HepG2 (cell line): Measurements from ENCODE around the gene ZNF627. TPM values are rescaled to one million over a fixed set of nuclear protein-coding genes. Genes with fewer than 3 reads are reported as not detected.

Experiments used
- ATF3 ChIP-seq: sonication (generic); formaldehyde crosslinking; IDR thresholded peaks from 2 replicates; pipeline ENCODE4 v1.4.0; 2020; ENCODE audit warnings: missing genetic modification reagents
- ERF ChIP-seq: IDR thresholded peaks from 2 replicates; pipeline ENCODE4 v1.6.1; 2018; ENCODE audit warnings: missing biosample characterization, missing genetic modification reagents
- FIP1L1 ChIP-seq: fragments of 200-400 bp; formaldehyde crosslinking; IDR thresholded peaks from 2 replicates; pipeline ENCODE4 v1.6.1; 2018; ENCODE audit warnings: low read depth, mild to moderate bottlenecking, low read length, moderate library complexity, borderline replicate concordance; ENCODE audit not compliant: insufficient read depth
- GPN1 ChIP-seq: sonication (generic); formaldehyde crosslinking; IDR thresholded peaks from 2 replicates; pipeline ENCODE4 v1.5.1; 2020; ENCODE audit warnings: missing genetic modification reagents, borderline replicate concordance
- HBP1 ChIP-seq: IDR thresholded peaks from 2 replicates; pipeline ENCODE4 v1.6.1; 2016; ENCODE audit warnings: low read depth, control low read depth
- HNF1B ChIP-seq: sonication (generic); formaldehyde crosslinking; IDR thresholded peaks from 2 replicates; pipeline ENCODE4 v1.5.1; 2020; ENCODE audit warnings: mild to moderate bottlenecking, moderate library complexity, missing genetic modification reagents
- HOXD1 ChIP-seq: sonication (generic); formaldehyde crosslinking; IDR thresholded peaks from 2 replicates; pipeline ENCODE4 v1.5.0; 2020; ENCODE audit warnings: missing genetic modification reagents
- PHF20 ChIP-seq: sonication (generic); formaldehyde crosslinking; IDR thresholded peaks from 2 replicates; pipeline ENCODE4 v1.5.0; 2020; ENCODE audit warnings: mild to moderate bottlenecking, missing genetic modification reagents
- REXO4 ChIP-seq: sonication (generic); formaldehyde crosslinking; IDR thresholded peaks from 2 replicates; pipeline ENCODE4 v1.8.0; 2022; ENCODE audit warnings: missing genetic modification reagents, mild to moderate bottlenecking, borderline replicate concordance
- TOE1 ChIP-seq: sonication (generic); formaldehyde crosslinking; IDR thresholded peaks from 2 replicates; pipeline ENCODE4 v1.4.0; 2020; ENCODE audit warnings: mild to moderate bottlenecking, missing genetic modification reagents
- ZFY ChIP-seq: sonication (generic); formaldehyde crosslinking; IDR thresholded peaks from 2 replicates; pipeline ENCODE4 v1.4.0; 2020; ENCODE audit warnings: missing genetic modification reagents
- ZIK1 ChIP-seq: sonication (generic); formaldehyde crosslinking; IDR thresholded peaks from 2 replicates; pipeline ENCODE4 v1.5.0; 2020; ENCODE audit warnings: mild to moderate bottlenecking, low read depth, missing genetic modification reagents, borderline replicate concordance
- ZNF121 ChIP-seq: sonication (generic); formaldehyde crosslinking; IDR thresholded peaks from 2 replicates; pipeline ENCODE4 v1.5.0; 2020; ENCODE audit warnings: mild to moderate bottlenecking, missing genetic modification reagents
- ZNF180 ChIP-seq: sonication (generic); formaldehyde crosslinking; IDR thresholded peaks from 2 replicates; pipeline ENCODE4 v1.4.0; 2020; ENCODE audit warnings: low read depth, missing genetic modification reagents, borderline replicate concordance
- ZNF407 ChIP-seq: sonication (generic); formaldehyde crosslinking; IDR thresholded peaks from one replicate; pipeline ENCODE4 v1.5.1; 2020; ENCODE audit warnings: mild to moderate bottlenecking, missing genetic modification reagents; ENCODE audit errors: not compliant biosample characterization
- ZNF446 ChIP-seq: sonication (generic); formaldehyde crosslinking; IDR thresholded peaks from 2 replicates; pipeline ENCODE4 v1.5.0; 2020; ENCODE audit warnings: mild to moderate bottlenecking, missing genetic modification reagents
- ZNF660 ChIP-seq: sonication (generic); formaldehyde crosslinking; IDR thresholded peaks from 2 replicates; pipeline ENCODE4 v1.5.1; 2020; ENCODE audit warnings: mild to moderate bottlenecking, low read depth, missing genetic modification reagents, borderline replicate concordance
- ZNF678 ChIP-seq: sonication (generic); formaldehyde crosslinking; IDR thresholded peaks from 2 replicates; pipeline ENCODE4 v1.4.0; 2020; ENCODE audit warnings: mild to moderate bottlenecking, missing genetic modification reagents
- polyA plus RNA-seq, 8 experiments: library from polyadenylated mRNA; depleted of rRNA in 3 of 8; stranded (reverse) in 7 of 8; unstranded in 1 of 8; fragments of >200 nt; fragmentation: Illumina TruSeq in 4 of 8; extraction: Trizol in 4 of 8; gene quantifications; 2 replicates each; pipeline versions ENCODE4 v1.2.1 to v1.2.3, GENCODE V29; 2011 to 2016; ENCODE audit warnings: low read depth in 4 of 8, missing spikeins in 1 of 8, mixed read lengths in 1 of 8; ENCODE audit not compliant: insufficient read depth in 1 of 8
- total RNA-seq, 5 experiments: library from RNA; depleted of rRNA; stranded (reverse); fragments of >200 nt; fragmentation: Illumina TruSeq; extraction: Trizol; gene quantifications; 2 replicates each; pipeline ENCODE4 v1.2.3, GENCODE V29; 2016; ENCODE audit warnings: low read depth in 1 of 5

The ZNF627 gene
- total and polyA plus RNA-seq, 2 of the 13 experiments (the other 11 are each of a cell fraction or from before 2014, with no cell fraction given), result 4.2 to 12.7 TPM

GRCh38 chr19:11577451-11578257, 19.6 kb upstream of the ZNF627 start, which contains the start of gene ACP5 (continued):
- TF ChIP-seq HBP1 (CRISPR knock-in tag), result no peak
- TF ChIP-seq ZIK1 (CRISPR knock-in tag), result no peak
- no peak for TF ChIP-seq ERF (CRISPR knock-in tag)
- TF ChIP-seq GPN1, result no peak
- no peak for TF ChIP-seq HOXD1 (CRISPR knock-in tag)
- TF ChIP-seq ZNF407, result no peak
- TF ChIP-seq ATF3 (CRISPR knock-in tag), result no peak
- TF ChIP-seq ZNF678 (CRISPR knock-in tag), result no peak
- 0 out of 2 replicates have a peak, but pooled peaks have one; percentile 24 for TF ChIP-seq PHF20 (CRISPR knock-in tag)
- TF ChIP-seq ZNF121 (CRISPR knock-in tag), result no peak
- no peak for TF ChIP-seq TOE1
- TF ChIP-seq ZNF446 (CRISPR knock-in tag), result no peak
- no peak for TF ChIP-seq FIP1L1
- TF ChIP-seq ZNF180 (CRISPR knock-in tag), result no peak
- TF ChIP-seq ZNF660 (CRISPR knock-in tag), result no peak
- TF ChIP-seq REXO4, result no peak
- TF ChIP-seq HNF1B (CRISPR knock-in tag), result no peak
- TF ChIP-seq ZFY (CRISPR knock-in tag), result peak; percentile 34; the same call in 1 of the 2 replicates
